ENCODE results near the gene PRPF19.
A peak's percentile ranks its signal among the peaks of the same experiment; 100 is the strongest.

The PRPF19 gene

GRCh38 chr11:60937144-60937527 lies 30.8 kb upstream of the PRPF19 start:
- no peak for DNase-seq

GRCh38 chr11:60936467-60937143 lies 30.2 kb upstream of the PRPF19 start:
- DNase-seq: no peak

- no peak for DNase-seq
These were observed 29.5 kb upstream of the PRPF19 start for GRCh38 chr11:60935676-60936442.

- no peak for DNase-seq
These were observed 28.6 kb upstream of the PRPF19 start for GRCh38 chr11:60934790-60935605.

GRCh38 chr11:60934124-60934789 lies 27.9 kb upstream of the PRPF19 start:
- no peak for DNase-seq

- DNase-seq: no peak
These were observed 27.2 kb upstream of the PRPF19 start for GRCh38 chr11:60933416-60934123.

- no peak for DNase-seq
These were observed 26.4 kb upstream of the PRPF19 start for GRCh38 chr11:60932605-60933356.

- DNase-seq: no peak
These were observed 25.5 kb upstream of the PRPF19 start for GRCh38 chr11:60931917-60932316.

- DNase-seq: no peak
These were observed 24.0 kb upstream of the PRPF19 start for GRCh38 chr11:60930394-60930793.

GRCh38 chr11:60929764-60930163 lies 23.4 kb upstream of the PRPF19 start:
- no peak for DNase-seq

- no peak for DNase-seq
These were observed 22.2 kb upstream of the PRPF19 start for GRCh38 chr11:60928563-60929001.

GRCh38 chr11:60927600-60927999 lies 21.2 kb upstream of the PRPF19 start:
- no peak for DNase-seq

GRCh38 chr11:60927061-60927592 lies 20.7 kb upstream of the PRPF19 start:
- DNase-seq: no peak

- DNase-seq: no peak
These were observed 20.1 kb upstream of the PRPF19 start for GRCh38 chr11:60926500-60926899.

- DNase-seq: no peak
These were observed 19.5 kb upstream of the PRPF19 start for GRCh38 chr11:60925868-60926267.

- no peak for DNase-seq
These were observed 18.8 kb upstream of the PRPF19 start for GRCh38 chr11:60924906-60925853.

GRCh38 chr11:60924110-60924905 lies 17.9 kb upstream of the PRPF19 start, which contains the start of gene TMEM132A:
TSS of gene TMEM132A (plus strand) at chr11:60924460. CDS start at chr11:60924634, 174 bp downstream.
- DNase-seq: peak; percentile 78

GRCh38 chr11:60923800-60924109 lies 17.4 kb upstream of the PRPF19 start:
- DNase-seq: no peak

GRCh38 chr11:60923326-60923725 lies 16.9 kb upstream of the PRPF19 start:
- DNase-seq: no peak
